ENCODE measurements around the gene MAD1L1. TPM values are rescaled to one million over a fixed set of nuclear protein-coding genes. Genes with fewer than 3 reads are reported as not detected.
A peak's percentile ranks its signal among the peaks of the same experiment; 100 is the strongest.

The MAD1L1 gene
- total and polyA plus RNA-seq, 2 of the 4 experiments (the other 2 are of a cell fraction) = 29.0 to 40.9 TPM

DNA sequence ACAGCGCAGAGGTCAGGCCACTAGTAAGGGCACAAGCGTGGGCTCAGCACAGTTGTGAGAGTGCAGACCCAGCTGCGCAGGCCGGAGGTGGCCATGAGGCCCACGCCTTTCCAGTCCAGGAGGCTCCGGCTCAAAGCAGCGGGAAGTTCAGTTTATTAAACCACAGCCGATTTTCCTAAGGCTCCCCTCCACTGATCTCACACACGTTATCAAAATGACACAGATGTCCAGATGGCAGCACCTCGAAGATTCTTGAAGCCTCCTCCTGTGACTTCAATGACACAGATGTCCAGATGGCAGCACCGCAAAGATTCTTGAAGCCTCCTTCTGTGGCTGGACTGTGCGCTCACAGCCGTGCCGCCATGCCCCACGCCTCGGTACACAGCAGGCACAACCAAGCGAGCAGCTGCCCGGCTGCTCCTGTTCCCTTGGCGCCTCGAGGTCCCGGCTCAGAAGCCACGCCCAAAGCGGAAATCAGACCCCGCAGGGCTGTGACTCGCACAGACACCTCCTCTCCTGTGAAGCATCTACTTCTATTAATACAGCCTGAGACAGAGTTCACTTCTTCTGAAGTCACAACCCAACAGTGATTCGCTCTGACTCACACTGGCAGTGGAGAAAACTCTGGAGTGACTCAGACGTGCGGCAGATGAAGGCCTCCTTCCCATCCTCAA is 122.7 kb downstream of the MAD1L1 start:
- Histone ChIP-seq H3K4ac (ENCODE audit: low read depth, low read length) (peak overlapping the region; percentile 85), H3K4me3 (ENCODE audit: insufficient read depth, low read depth, low read length) (no peak overlapping the region), H3K36me3 (ENCODE audit: control insufficient read depth, insufficient read depth, low read length) (no peaks in the 10 kb centered on the region), H2BK15ac (ENCODE audit: low read depth, low read length) (peak overlapping the region; percentile 73; the same call in 1 of the 3 replicates), H4K20me1 (ENCODE audit: insufficient read depth, low read length) (no peaks in the 10 kb centered on the region; the same call in 1 of the 2 replicates), H2AK5ac (ENCODE audit: low read depth, low read length) (peak overlapping the region; percentile 97), H3K14ac (replicated peaks; ENCODE audit: low read depth, low read length) (peak overlapping the region; percentile 87), H3K4me2 (ENCODE audit: low read depth, low read length) (no peak overlapping the region), H4K91ac (ENCODE audit: insufficient read depth, low read depth, low read length) (peak overlapping the region; percentile 73), H3K9me3 (ENCODE audit: control insufficient read depth, insufficient read depth, low read length) (no peaks in the 10 kb centered on the region), H3K23ac (ENCODE audit: low read depth, low read length) (peak overlapping the region; percentile 40; the same call in 1 of the 2 replicates), H4K5ac (ENCODE audit: low read depth, low read length) (peak overlapping the region; percentile 15; the same call in 1 of the 2 replicates), H3K9ac (ENCODE audit: low read depth, low read length) (no peak overlapping the region), H3K9me1 (ENCODE audit: insufficient read depth, low read length) (peaks cover 19% of the 10 kb centered on the region), H3K79me1 (ENCODE audit: low read depth in 1 of 2, low read length in 2 of 2) (peaks cover 18 to 50% of the 10 kb centered on the region in 2 experiments; a peak in 3 of 4 replicates), H3K56ac (ENCODE audit: extremely low read depth, insufficient read depth, low read length) (no peak overlapping the region), H2BK5ac (ENCODE audit: low read depth, low read length, poor library complexity, severe bottlenecking) (peak overlapping the region; percentile 68), H3K27ac (ENCODE audit: insufficient read depth, low read length) (peak overlapping the region; percentile 25; the same call in 1 of the 2 replicates), H4K8ac (ENCODE audit: low read depth in 2 of 2, low read length in 2 of 2) (peak overlapping the region; percentile 47 to 94; a peak in 2 of 4 replicates), H3K27me3 (ENCODE audit: control insufficient read depth, insufficient read depth, low read length) (no peaks in the 10 kb centered on the region), H2BK20ac (ENCODE audit: low read depth, low read length) (peak overlapping the region; percentile 75), H2AFZ (replicated peaks; ENCODE audit: low read length, poor library complexity) (peak overlapping the region; percentile 71), H2BK120ac (ENCODE audit: low read depth, low read length) (peak overlapping the region; percentile 93), H2AK9ac (replicated peaks; ENCODE audit: low read depth, low read length, poor library complexity) (peak overlapping the region; percentile 63), H3K4me1 (ENCODE audit: control insufficient read depth, insufficient read depth, low read length) (peaks cover 43% of the 10 kb centered on the region), H3K18ac (ENCODE audit: low read depth, low read length) (peak overlapping the region; percentile 28; the same call in 1 of the 2 replicates)
- dilution Hi-C loops (cut with HindIII; ENCODE audit: low sequenced_read_pairs, unreplicated experiment) = no loop called here
- WGBS, 2 experiments (ENCODE audit: extremely low coverage in 2 of 2, insufficient read length in 1 of 2) = 79% methylated on average over 8 of the region's 28 CpGs; no CpG with 5 or more reads in 1 of the 2 experiments
- BruUV-seq (replicated peaks) = no TSS peak
- ATAC-seq (ENCODE audit: low read depth) (peak; percentile 78), DNase-seq (peak; percentile 96)
- ChIA-PET CTCF (no interaction called here), POLR2A (ENCODE audit: unreplicated experiment) (no interaction called here)
- in situ Hi-C loops (cut with MboI; ENCODE audit: low sequenced_read_pairs) = no loop called here
- TF ChIP-seq, protein P1, sequence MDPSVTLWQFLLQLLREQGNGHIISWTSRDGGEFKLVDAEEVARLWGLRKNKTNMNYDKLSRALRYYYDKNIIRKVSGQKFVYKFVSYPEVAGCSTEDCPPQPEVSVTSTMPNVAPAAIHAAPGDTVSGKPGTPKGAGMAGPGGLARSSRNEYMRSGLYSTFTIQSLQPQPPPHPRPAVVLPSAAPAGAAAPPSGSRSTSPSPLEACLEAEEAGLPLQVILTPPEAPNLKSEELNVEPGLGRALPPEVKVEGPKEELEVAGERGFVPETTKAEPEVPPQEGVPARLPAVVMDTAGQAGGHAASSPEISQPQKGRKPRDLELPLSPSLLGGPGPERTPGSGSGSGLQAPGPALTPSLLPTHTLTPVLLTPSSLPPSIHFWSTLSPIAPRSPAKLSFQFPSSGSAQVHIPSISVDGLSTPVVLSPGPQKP (IDR thresholded peaks at IDR 0.05; ENCODE audit: borderline replicate concordance, low read depth, low read length) = no peak
- no peak for TF ChIP-seq RFX5 (IDR thresholded peaks at IDR 0.05; ENCODE audit: low read depth, low read length)
- TF ChIP-seq MAFK (IDR thresholded peaks at IDR 0.05; ENCODE audit: low read depth, low read length) = no peak
- TF ChIP-seq FOS (IDR thresholded peaks at IDR 0.05; ENCODE audit: low read depth, low read length) = peak; percentile 91
- TF ChIP-seq RCOR1 (IDR thresholded peaks at IDR 0.05; ENCODE audit: insufficient replicate concordance, low read length) = peak; percentile 92
- 0 out of 2 replicates have a peak, but pooled peaks have one; percentile 14 for TF ChIP-seq NFE2L2 (IDR thresholded peaks at IDR 0.05; ENCODE audit: low read depth, low read length)
- no peak for TF ChIP-seq CHD1 (IDR thresholded peaks at IDR 0.05; ENCODE audit: low read depth, low read length)
- TF ChIP-seq BHLHE40 (IDR thresholded peaks at IDR 0.05; ENCODE audit: low read depth, low read length) = peak; percentile 44; the same call in 1 of the 2 replicates
- TF ChIP-seq MAZ (IDR thresholded peaks at IDR 0.05; ENCODE audit: borderline replicate concordance, low read depth, low read length) = no peak
- no peak for TF ChIP-seq MXI1 (IDR thresholded peaks at IDR 0.05; ENCODE audit: borderline replicate concordance, low read depth, low read length)
- TF ChIP-seq, protein P2, sequence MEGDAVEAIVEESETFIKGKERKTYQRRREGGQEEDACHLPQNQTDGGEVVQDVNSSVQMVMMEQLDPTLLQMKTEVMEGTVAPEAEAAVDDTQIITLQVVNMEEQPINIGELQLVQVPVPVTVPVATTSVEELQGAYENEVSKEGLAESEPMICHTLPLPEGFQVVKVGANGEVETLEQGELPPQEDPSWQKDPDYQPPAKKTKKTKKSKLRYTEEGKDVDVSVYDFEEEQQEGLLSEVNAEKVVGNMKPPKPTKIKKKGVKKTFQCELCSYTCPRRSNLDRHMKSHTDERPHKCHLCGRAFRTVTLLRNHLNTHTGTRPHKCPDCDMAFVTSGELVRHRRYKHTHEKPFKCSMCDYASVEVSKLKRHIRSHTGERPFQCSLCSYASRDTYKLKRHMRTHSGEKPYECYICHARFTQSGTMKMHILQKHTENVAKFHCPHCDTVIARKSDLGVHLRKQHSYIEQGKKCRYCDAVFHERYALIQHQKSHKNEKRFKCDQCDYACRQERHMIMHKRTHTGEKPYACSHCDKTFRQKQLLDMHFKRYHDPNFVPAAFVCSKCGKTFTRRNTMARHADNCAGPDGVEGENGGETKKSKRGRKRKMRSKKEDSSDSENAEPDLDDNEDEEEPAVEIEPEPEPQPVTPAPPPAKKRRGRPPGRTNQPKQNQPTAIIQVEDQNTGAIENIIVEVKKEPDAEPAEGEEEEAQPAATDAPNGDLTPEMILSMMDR (conservative IDR thresholded peaks at IDR 0.05; ENCODE audit: low read depth, low read length) = no peak
- TF ChIP-seq POLR2A (IDR thresholded peaks at IDR 0.05; ENCODE audit: low read depth, low read length) = 0 out of 2 replicates have a peak, but pooled peaks have one; percentile 28
- TF ChIP-seq RAD21 (IDR thresholded peaks at IDR 0.05; ENCODE audit: low read length) = no peak
- TF ChIP-seq SMC3 (IDR thresholded peaks at IDR 0.05; ENCODE audit: low read depth, low read length) = peak; percentile 15; the same call in 1 of the 2 replicates
- intact Hi-C loops (cut with micrococcal nuclease) = loop anchor here (5.0 to 10.0 kb wide), 2 partner anchors 62 to 95 kb away; no protein-coding TSS in a partner anchor
